Endothelial cell (in vitro differentiated cells): ENCODE measurements around the gene GJB6. TPM values are rescaled to one million over a fixed set of nuclear protein-coding genes. Genes with fewer than 3 reads are reported as not detected.

Experiments used
- DNase-seq: peaks from one replicate; pipeline ENCODE4 v3.0.0; 2021; ENCODE audit warnings: low spot score
- H3K27ac Mint-ChIP-seq: one replicate; pipeline ENCODE4 v1.8.0; 2021; ENCODE audit warnings: mixed read lengths, inconsistent platforms; ENCODE audit not compliant: unreplicated experiment
- H3K27me3 Mint-ChIP-seq: one replicate; pipeline ENCODE4 v1.8.0; 2021; ENCODE audit warnings: mild to moderate bottlenecking, moderate library complexity, mixed read lengths, inconsistent platforms; ENCODE audit not compliant: unreplicated experiment
- H3K36me3 Mint-ChIP-seq: one replicate; pipeline ENCODE4 v1.8.0; 2021; ENCODE audit warnings: mild to moderate bottlenecking, low read depth, mixed read lengths, inconsistent platforms; ENCODE audit not compliant: unreplicated experiment
- H3K4me1 Mint-ChIP-seq: one replicate; pipeline ENCODE4 v1.8.0; 2021; ENCODE audit warnings: mild to moderate bottlenecking, mixed read lengths, inconsistent platforms; ENCODE audit not compliant: unreplicated experiment
- H3K4me3 Mint-ChIP-seq: one replicate; pipeline ENCODE4 v1.8.0; 2021; ENCODE audit warnings: mild to moderate bottlenecking, mixed read lengths, inconsistent platforms; ENCODE audit not compliant: unreplicated experiment
- H3K9me3 Mint-ChIP-seq: one replicate; pipeline ENCODE4 v1.8.0; 2021; ENCODE audit warnings: mixed read lengths, inconsistent platforms; ENCODE audit not compliant: unreplicated experiment
- total RNA-seq: library from RNA; stranded (reverse); fragmentation: NEBNext Ultra II Directional; extraction: Animal tissue kit (Norgen Biotek cat#: 25700); gene quantifications from one replicate; pipeline ENCODE4 v1.2.1, GENCODE V29; 2021; ENCODE audit not compliant: unreplicated experiment
- TF ChIP-seq, protein P1 (sequence below): fragments of 200-600 bp; sonication (generic); IDR thresholded peaks from one replicate; pipeline ENCODE4 v1.5.0; 2021; ENCODE audit warnings: antibody characterized with exemption; ENCODE audit not compliant: unreplicated experiment

The GJB6 gene
- total RNA-seq, 1 donor from 2014 or later: 0.23 TPM

DNA sequence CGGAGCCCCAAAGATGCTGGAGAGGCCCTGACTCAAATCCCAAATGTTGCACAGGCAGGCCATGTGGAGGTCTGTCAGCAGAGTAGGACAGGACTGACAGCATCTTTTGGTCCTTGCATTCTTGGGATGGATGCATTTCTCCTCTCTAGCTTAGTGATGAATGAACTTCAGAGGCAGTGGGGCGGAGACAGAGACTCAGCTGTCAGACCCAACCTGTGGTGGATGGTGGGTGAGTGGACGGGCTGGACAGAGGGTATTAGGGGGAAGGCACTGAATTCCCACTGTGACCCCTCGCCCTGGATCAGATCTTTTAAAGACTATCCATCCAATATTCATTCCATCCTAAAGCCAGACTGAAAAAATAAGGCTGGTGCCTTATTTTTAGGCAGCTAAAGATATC, 39.3 kb upstream of the GJB6 start:
- H3K4me1 Mint-ChIP-seq: no peaks in the 10 kb centered on the region
- TF ChIP-seq, protein P1, sequence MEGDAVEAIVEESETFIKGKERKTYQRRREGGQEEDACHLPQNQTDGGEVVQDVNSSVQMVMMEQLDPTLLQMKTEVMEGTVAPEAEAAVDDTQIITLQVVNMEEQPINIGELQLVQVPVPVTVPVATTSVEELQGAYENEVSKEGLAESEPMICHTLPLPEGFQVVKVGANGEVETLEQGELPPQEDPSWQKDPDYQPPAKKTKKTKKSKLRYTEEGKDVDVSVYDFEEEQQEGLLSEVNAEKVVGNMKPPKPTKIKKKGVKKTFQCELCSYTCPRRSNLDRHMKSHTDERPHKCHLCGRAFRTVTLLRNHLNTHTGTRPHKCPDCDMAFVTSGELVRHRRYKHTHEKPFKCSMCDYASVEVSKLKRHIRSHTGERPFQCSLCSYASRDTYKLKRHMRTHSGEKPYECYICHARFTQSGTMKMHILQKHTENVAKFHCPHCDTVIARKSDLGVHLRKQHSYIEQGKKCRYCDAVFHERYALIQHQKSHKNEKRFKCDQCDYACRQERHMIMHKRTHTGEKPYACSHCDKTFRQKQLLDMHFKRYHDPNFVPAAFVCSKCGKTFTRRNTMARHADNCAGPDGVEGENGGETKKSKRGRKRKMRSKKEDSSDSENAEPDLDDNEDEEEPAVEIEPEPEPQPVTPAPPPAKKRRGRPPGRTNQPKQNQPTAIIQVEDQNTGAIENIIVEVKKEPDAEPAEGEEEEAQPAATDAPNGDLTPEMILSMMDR: no peak
- H3K9me3 Mint-ChIP-seq: no peaks in the 10 kb centered on the region

DNA sequence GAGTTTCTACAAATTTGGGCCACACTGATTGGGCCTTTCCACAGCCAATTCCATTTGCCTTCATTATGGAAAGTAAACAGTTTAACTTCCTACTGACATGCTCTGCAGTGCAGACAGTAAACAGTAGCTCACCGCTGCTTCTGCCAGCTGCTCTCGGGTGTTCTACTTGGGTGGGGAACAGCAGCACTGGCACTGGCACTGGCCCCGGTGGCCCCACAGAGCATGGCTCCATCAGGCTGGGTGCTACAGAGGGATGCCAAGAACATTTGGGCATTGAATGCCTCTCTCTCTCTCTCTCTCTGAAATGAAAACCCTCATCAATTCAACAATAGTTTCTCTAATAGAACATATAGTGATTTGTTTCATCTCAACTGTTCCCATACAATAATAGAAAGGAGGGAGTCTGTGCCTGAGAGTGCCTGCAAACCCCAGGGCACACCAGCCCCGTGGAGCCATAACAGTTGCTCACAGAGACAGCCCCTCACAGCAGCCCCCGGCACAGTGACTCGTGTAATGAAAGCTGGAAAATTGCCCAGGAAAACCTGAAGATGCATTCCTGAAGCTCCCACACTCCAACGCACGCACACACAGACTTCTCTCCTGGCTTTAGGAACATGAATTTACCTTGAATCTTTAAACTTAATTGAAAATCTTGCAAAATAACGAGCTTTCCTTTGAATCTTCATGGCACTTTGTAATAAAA, 38.2 kb upstream of the GJB6 start:
- TF ChIP-seq, protein P1: no peak
- no peaks in the 10 kb centered on the region for H3K4me1 Mint-ChIP-seq
- no peak overlapping the region for H3K27ac Mint-ChIP-seq
- H3K27me3 Mint-ChIP-seq: peaks cover 1% of the 10 kb centered on the region
- no peaks in the 10 kb centered on the region for H3K36me3 Mint-ChIP-seq
- no peak for DNase-seq
- H3K4me3 Mint-ChIP-seq: no peak overlapping the region
- H3K9me3 Mint-ChIP-seq: no peaks in the 10 kb centered on the region

More for the DNA sequence above, 39.3 kb upstream of the GJB6 start:
- peaks cover 1% of the 10 kb centered on the region for H3K27me3 Mint-ChIP-seq
- no peak overlapping the region for H3K27ac Mint-ChIP-seq
- no peaks in the 10 kb centered on the region for H3K36me3 Mint-ChIP-seq
- no peak for DNase-seq
- H3K4me3 Mint-ChIP-seq: no peak overlapping the region

DNA sequence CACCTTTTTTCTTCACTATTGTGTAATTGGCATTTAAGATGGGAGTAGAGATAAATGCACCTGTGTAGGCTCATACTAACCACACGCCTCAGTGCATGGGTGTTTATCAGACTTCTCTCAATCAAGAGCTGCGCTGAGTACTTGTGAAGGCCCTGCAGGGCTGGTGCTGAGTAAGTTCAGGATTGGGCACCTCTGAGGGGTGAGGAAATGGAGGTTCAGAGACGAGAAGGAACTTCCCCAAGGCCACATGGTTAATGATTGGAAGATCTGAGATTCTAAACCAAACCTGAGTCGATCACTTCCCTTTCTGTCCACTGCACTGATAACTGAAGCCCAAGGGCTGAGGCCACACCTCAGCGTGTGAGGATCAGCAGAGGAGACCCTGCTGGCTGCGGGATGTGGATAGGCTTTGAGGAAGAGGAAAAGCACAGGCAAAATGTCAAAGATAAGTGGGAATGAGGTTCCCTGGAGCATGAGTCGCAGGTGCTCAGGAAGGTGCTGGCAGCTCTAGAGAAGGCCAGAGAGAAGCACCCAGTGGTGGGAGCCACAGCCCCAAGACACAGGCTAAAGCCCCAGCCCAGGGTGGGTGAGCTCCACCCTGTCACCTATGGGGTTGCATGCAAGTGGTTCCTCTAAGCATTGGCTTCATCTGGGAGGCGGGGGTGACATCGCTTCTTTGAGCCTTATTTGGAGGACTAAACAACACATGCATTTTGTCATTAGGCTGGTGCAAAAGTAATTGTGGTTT, 32.3 kb upstream of the GJB6 start:
- no peaks in the 10 kb centered on the region for H3K9me3 Mint-ChIP-seq
- no peak overlapping the region for H3K27ac Mint-ChIP-seq

GRCh38 chr13:20263393-20264044, 31.4 kb upstream of the GJB6 start:
- TF ChIP-seq, protein P1: no peak
- no peaks in the 10 kb centered on the region for H3K4me1 Mint-ChIP-seq
- DNase-seq: no peak
- H3K27me3 Mint-ChIP-seq: no peaks in the 10 kb centered on the region
- no peak overlapping the region for H3K27ac Mint-ChIP-seq
- no peaks in the 10 kb centered on the region for H3K36me3 Mint-ChIP-seq
- no peak overlapping the region for H3K4me3 Mint-ChIP-seq
- H3K9me3 Mint-ChIP-seq: no peaks in the 10 kb centered on the region

More for the DNA sequence above, 32.3 kb upstream of the GJB6 start:
- no peak for DNase-seq
- Mint-ChIP-seq H3K4me3 (no peak overlapping the region), H3K27me3 (no peaks in the 10 kb centered on the region), H3K4me1 (no peaks in the 10 kb centered on the region), H3K36me3 (no peaks in the 10 kb centered on the region)
- TF ChIP-seq, protein P1: no peak

DNA sequence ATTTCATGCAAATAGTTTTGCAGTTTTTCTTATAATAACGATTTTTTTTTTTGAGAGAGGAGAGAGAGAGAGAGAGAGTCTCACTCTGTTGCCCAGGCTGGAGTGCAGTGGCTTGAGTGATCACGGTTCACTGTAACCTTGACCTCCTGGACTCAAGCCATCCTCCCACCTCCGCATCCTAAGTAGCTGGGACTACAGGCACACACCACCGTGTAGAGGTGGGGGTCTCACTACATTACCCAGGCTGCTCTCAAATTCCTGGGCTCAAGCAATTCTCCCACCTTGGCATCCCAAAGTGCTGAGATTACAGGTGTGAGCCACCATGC, 26.8 kb upstream of the GJB6 start:
- Mint-ChIP-seq H3K27ac (no peak overlapping the region), H3K4me1 (no peaks in the 10 kb centered on the region), H3K9me3 (no peaks in the 10 kb centered on the region), H3K36me3 (no peaks in the 10 kb centered on the region), H3K27me3 (no peaks in the 10 kb centered on the region), H3K4me3 (no peak overlapping the region)
- DNase-seq: no peak
- TF ChIP-seq, protein P1: no peak
